HEK293 (cell line): ENCODE data around the gene SERPINA7.

Source experiments
- CTCF ChIA-PET: fragments of 350-600 bp; formaldehyde crosslinking; extraction: SDS; loops from one replicate; lab custom pipeline; 2021; ENCODE audit warnings: antibody characterized with exemption; lab: Yijun Ruan, JAX
- POLR2A ChIA-PET: fragments of 300-600 bp; formaldehyde crosslinking; extraction: SDS; loops from one replicate; lab custom pipeline; 2020; ENCODE audit warnings: antibody characterized with exemption, inconsistent platforms; lab: Yijun Ruan, JAX
- H3K27ac ChIP-seq: fragments of 200-500 bp; sonication (Bioruptor generic); 2 replicates; pipeline ENCODE4 v1.5.1; 2014; ENCODE audit warnings: low read depth, low read length, control low read depth, inconsistent platforms; ENCODE audit errors: extremely low read depth
- H3K36me3 ChIP-seq, 2 experiments: fragments of 200-500 bp in 1 of 2; sonication (Bioruptor generic) in 1 of 2; 1 replicate in 1 of 2; 2 replicates in 1 of 2; pipeline ENCODE4 v1.5.1; 2014 to 2017; ENCODE audit warnings: inconsistent platforms in 2 of 2, low read length in 2 of 2; ENCODE audit not compliant: control insufficient read depth in 2 of 2, insufficient read depth in 1 of 2
- H3K4me1 ChIP-seq: fragments of 200-500 bp; sonication (Bioruptor generic); 2 replicates; pipeline ENCODE4 v1.5.1; 2014; ENCODE audit warnings: mild to moderate bottlenecking, low read length, inconsistent platforms; ENCODE audit not compliant: control insufficient read depth, insufficient read depth
- H3K4me3 ChIP-seq: 2 replicates; pipeline ENCODE4 v1.5.1; 2011; ENCODE audit warnings: low read depth, mild to moderate bottlenecking, control low read depth, low read length, moderate library complexity
- H3K9me3 ChIP-seq: fragments of 200-500 bp; sonication (Bioruptor generic); 2 replicates; pipeline ENCODE4 v1.5.1; 2014; ENCODE audit warnings: low read depth, low read length, inconsistent platforms; ENCODE audit not compliant: control insufficient read depth, insufficient read depth
- BCL6B ChIP-seq: fragments of 450-650 bp; formaldehyde crosslinking; IDR thresholded peaks from 2 replicates; pipeline ENCODE4 v1.5.1; 2017; ENCODE audit warnings: missing biosample characterization, missing genetic modification characterization
- HOXA7 ChIP-seq: sonication (generic); formaldehyde crosslinking; IDR thresholded peaks from 2 replicates; pipeline ENCODE4 v1.8.1; 2022; ENCODE audit warnings: missing genetic modification reagents, borderline replicate concordance
- KLF16 ChIP-seq: fragments of 450-650 bp; formaldehyde crosslinking; IDR thresholded peaks from 2 replicates; pipeline ENCODE4 v1.5.1; 2017; ENCODE audit warnings: missing biosample characterization, missing genetic modification characterization
- KLF8 ChIP-seq: fragments of 450-650 bp; formaldehyde crosslinking; IDR thresholded peaks from 2 replicates; pipeline ENCODE4 v1.5.1; 2016; ENCODE audit warnings: missing biosample characterization, missing genetic modification characterization
- ZBTB7A ChIP-seq: fragments of 450-650 bp; formaldehyde crosslinking; IDR thresholded peaks from 2 replicates; pipeline ENCODE4 v1.5.1; 2016; ENCODE audit warnings: low read depth, missing biosample characterization, missing genetic modification characterization
- ZFP41 ChIP-seq: fragments of 450-650 bp; formaldehyde crosslinking; IDR thresholded peaks from 2 replicates; pipeline ENCODE4 v1.5.1; 2016; ENCODE audit warnings: missing biosample characterization, missing genetic modification characterization, borderline replicate concordance
- ZNF114 ChIP-seq: fragments of 450-650 bp; formaldehyde crosslinking; IDR thresholded peaks from 2 replicates; pipeline ENCODE4 v1.5.0; 2017; ENCODE audit warnings: missing biosample characterization, missing genetic modification characterization
- ZNF157 ChIP-seq: fragments of 450-650 bp; formaldehyde crosslinking; IDR thresholded peaks from 2 replicates; pipeline ENCODE4 v1.5.1; 2016; ENCODE audit warnings: missing biosample characterization, missing genetic modification characterization
- ZNF174 ChIP-seq: fragments of 450-650 bp; formaldehyde crosslinking; IDR thresholded peaks from 2 replicates; pipeline ENCODE4 v1.5.0; 2017; ENCODE audit warnings: missing biosample characterization, mild to moderate bottlenecking, missing genetic modification characterization
- ZNF211 ChIP-seq: fragments of 450-650 bp; formaldehyde crosslinking; IDR thresholded peaks from 2 replicates; pipeline ENCODE4 v1.5.1; 2016; ENCODE audit warnings: low read depth, missing biosample characterization, missing genetic modification characterization
- ZNF274 ChIP-seq, 2 experiments: fragments of 200-500 bp in 1 of 2; fragments of 450-650 bp in 1 of 2; sonication (Bioruptor generic) in 1 of 2; formaldehyde crosslinking in 1 of 2; IDR thresholded peaks; 2 replicates each; pipeline versions ENCODE4 v1.5.1 to v1.6.1; 2014 to 2016; ENCODE audit warnings: borderline replicate concordance in 1 of 2, inconsistent platforms in 1 of 2, low read length in 1 of 2, missing biosample characterization in 1 of 2, missing genetic modification characterization in 1 of 2
- ZNF292 ChIP-seq: fragments of 450-650 bp; formaldehyde crosslinking; IDR thresholded peaks from 2 replicates; pipeline ENCODE4 v1.5.1; 2016; ENCODE audit warnings: low read depth, missing biosample characterization, missing genetic modification characterization, borderline replicate concordance
- ZNF37A ChIP-seq: fragments of 450-650 bp; IDR thresholded peaks from 2 replicates; pipeline ENCODE4 v1.5.1; 2018; ENCODE audit warnings: missing biosample characterization, missing genetic modification characterization
- ZNF398 ChIP-seq: fragments of 450-650 bp; formaldehyde crosslinking; IDR thresholded peaks from 2 replicates; pipeline ENCODE4 v1.5.1; 2017; ENCODE audit warnings: missing biosample characterization, missing genetic modification characterization
- ZNF416 ChIP-seq: fragments of 450-650 bp; formaldehyde crosslinking; IDR thresholded peaks from 2 replicates; pipeline ENCODE4 v1.5.1; 2016; ENCODE audit warnings: missing biosample characterization, missing genetic modification characterization
- ZNF501 ChIP-seq: fragments of 450-650 bp; formaldehyde crosslinking; IDR thresholded peaks from 2 replicates; pipeline ENCODE4 v1.5.1; 2016; ENCODE audit warnings: missing biosample characterization, missing genetic modification characterization
- ZNF518A ChIP-seq: fragments of 450-650 bp; formaldehyde crosslinking; conservative IDR thresholded peaks from 2 replicates; pipeline ENCODE4 v1.5.1; 2016; ENCODE audit warnings: low read depth, missing biosample characterization, missing genetic modification characterization
- ZNF548 ChIP-seq: fragments of 450-650 bp; formaldehyde crosslinking; IDR thresholded peaks from 2 replicates; pipeline ENCODE4 v1.5.1; 2016; ENCODE audit warnings: missing biosample characterization, missing genetic modification characterization
- ZNF704 ChIP-seq: fragments of 450-650 bp; formaldehyde crosslinking; IDR thresholded peaks from 2 replicates; pipeline ENCODE4 v1.5.1; 2016; ENCODE audit warnings: missing biosample characterization, missing genetic modification characterization
- TF ChIP-seq, protein P1 (sequence below): fragments of 450-650 bp; formaldehyde crosslinking; IDR thresholded peaks from 2 replicates; pipeline ENCODE4; 2016; ENCODE audit warnings: missing biosample characterization, missing genetic modification characterization

The SERPINA7 gene

GRCh38 chrX:106050054-106050453 lies 11.5 kb upstream of the SERPINA7 start (continued):
- TF ChIP-seq ZFP41 (tag by site-specific recombination) (no peak), ZNF704 (tag by site-specific recombination) (no peak), KLF16 (tag by site-specific recombination) (no peak), ZNF292 (tag by site-specific recombination) (no peak), KLF8 (tag by site-specific recombination) (no peak), ZNF416 (tag by site-specific recombination) (no peak), ZNF114 (tag by site-specific recombination) (no peak), ZNF501 (no peak)
- TF ChIP-seq, protein P1, sequence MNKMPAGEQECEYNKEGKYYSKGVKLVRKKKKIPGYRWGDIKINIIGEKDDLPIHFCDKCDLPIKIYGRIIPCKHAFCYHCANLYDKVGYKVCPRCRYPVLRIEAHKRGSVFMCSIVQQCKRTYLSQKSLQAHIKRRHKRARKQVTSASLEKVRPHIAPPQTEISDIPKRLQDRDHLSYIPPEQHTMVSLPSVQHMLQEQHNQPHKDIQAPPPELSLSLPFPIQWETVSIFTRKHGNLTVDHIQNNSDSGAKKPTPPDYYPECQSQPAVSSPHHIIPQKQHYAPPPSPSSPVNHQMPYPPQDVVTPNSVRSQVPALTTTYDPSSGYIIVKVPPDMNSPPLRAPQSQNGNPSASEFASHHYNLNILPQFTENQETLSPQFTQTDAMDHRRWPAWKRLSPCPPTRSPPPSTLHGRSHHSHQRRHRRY (tag by site-specific recombination) = no peak

- H3K4me1 ChIP-seq = no peaks in the 10 kb centered on the region
- H3K9me3 ChIP-seq = no peaks in the 10 kb centered on the region
- CTCF ChIA-PET = no interaction called here
- H3K4me3 ChIP-seq = no peak overlapping the region
- no peak overlapping the region for H3K27ac ChIP-seq
- TF ChIP-seq HOXA7 (CRISPR knock-in tag) (no peak), ZNF518A (tag by site-specific recombination) (no peak), ZNF398 (tag by site-specific recombination) (no peak), BCL6B (tag by site-specific recombination) (no peak), ZNF548 (tag by site-specific recombination) (no peak), ZNF37A (tag by site-specific recombination) (no peak), ZNF157 (tag by site-specific recombination) (no peak), ZNF174 (no peak), ZNF211 (tag by site-specific recombination) (no peak), ZNF114 (tag by site-specific recombination) (no peak), ZNF274 (IDR thresholded peaks at IDR 0.05; ENCODE audit: low read length) (no peak), ZNF274 (tag by site-specific recombination; IDR thresholded peaks at IDR 0.05; ENCODE audit: borderline replicate concordance) (no peak), ZBTB7A (no peak), ZNF292 (tag by site-specific recombination) (no peak)
- TF ChIP-seq, all 188 proteins: peak for 0
- no peaks in the 10 kb centered on the region for H3K36me3 ChIP-seq
- POLR2A ChIA-PET = no interaction called here
These were observed 3.8 kb upstream of the SERPINA7 start for GRCh38 chrX:106042296-106042695.
